K562 (cell line): Measurements from ENCODE around the gene PLAAT3. TPM values are rescaled to one million over a fixed set of nuclear protein-coding genes. Genes with fewer than 3 reads are reported as not detected.

Experiments
- CC2D1A ChIP-seq: fragments of 450-650 bp; IDR thresholded peaks from 2 replicates; pipeline ENCODE4 v1.6.1; 2017; ENCODE audit warnings: mild to moderate bottlenecking
- GABPB2 ChIP-seq: fragments of 250-450 bp; sonication (Bioruptor Pico); conservative IDR thresholded peaks from 2 replicates; pipeline ENCODE4 v1.5.1; 2021; ENCODE audit warnings: mild to moderate bottlenecking
- MAFG ChIP-seq: fragments of 450-650 bp; conservative IDR thresholded peaks from 2 replicates; pipeline ENCODE4 v1.6.1; 2016; ENCODE audit warnings: missing genetic modification characterization, missing compliant biosample characterization
- MECOM ChIP-seq: fragments of 250-450 bp; sonication (Bioruptor Pico); IDR thresholded peaks from 2 replicates; pipeline ENCODE4 v1.8.0; 2022; ENCODE audit warnings: inconsistent platforms
- NEUROD1 ChIP-seq: fragments of 150-350 bp; IDR thresholded peaks from 2 replicates; pipeline ENCODE4 v1.6.1; 2014; ENCODE audit warnings: borderline replicate concordance, low read length, low read depth; ENCODE audit not compliant: partially characterized antibody
- SNIP1 ChIP-seq: fragments of 450-650 bp; IDR thresholded peaks from 2 replicates; pipeline ENCODE4 v1.7.1; 2017; ENCODE audit warnings: low read depth, mild to moderate bottlenecking
- TEAD1 ChIP-seq, 2 experiments: fragments of 450-650 bp in 1 of 2; sonication (generic) in 1 of 2; formaldehyde crosslinking; IDR thresholded peaks; 2 replicates each; pipeline versions ENCODE4 v1.4.0 to v1.8.0; 2020 to 2022; ENCODE audit warnings: mild to moderate bottlenecking in 2 of 2, missing genetic modification reagents in 1 of 2
- ZNF668 ChIP-seq: fragments of 250-450 bp; sonication (Bioruptor Pico); IDR thresholded peaks from 2 replicates; pipeline ENCODE4 v1.8.0; 2022; ENCODE audit warnings: mild to moderate bottlenecking, inconsistent platforms
- polyA plus RNA-seq, 8 experiments: library from polyadenylated mRNA; depleted of rRNA in 4 of 8; stranded (reverse) in 5 of 8; unstranded in 3 of 8; fragments of >200 nt; fragmentation: Nextera tagmentation in 2 of 8; fragmentation: Illumina TruSeq in 1 of 8; extraction: Ambion mirVana in 2 of 8; extraction: Trizol in 1 of 8; gene quantifications; 2 replicates each; pipeline versions ENCODE4 v1.2.1 to v1.2.3, GENCODE V29; 2011 to 2014; ENCODE audit warnings: inconsistent platforms in 1 of 8, missing spikeins in 1 of 8
- total RNA-seq, 7 experiments: library from RNA; depleted of rRNA in 6 of 7; stranded (reverse); fragments of >200 nt in 6 of 7; fragmentation: Illumina TruSeq in 2 of 7; extraction: Trizol in 2 of 7; gene quantifications; 2 replicates each; pipeline versions ENCODE4 v1.2.1 to v1.2.3, GENCODE V29; 2011 to 2021; ENCODE audit warnings: low replicate concordance in 1 of 7
- TF ChIP-seq, protein P1 (sequence below), 2 experiments: fragments of 450-650 bp; IDR thresholded peaks; 2 replicates each; pipeline ENCODE4 v1.6.1; 2018; ENCODE audit warnings: mild to moderate bottlenecking in 2 of 2, low read depth in 1 of 2; ENCODE audit not compliant: partially characterized antibody in 2 of 2
- TF ChIP-seq, protein P2 (sequence below), 2 experiments: fragments of 450-650 bp in 1 of 2; sonication (generic) in 1 of 2; formaldehyde crosslinking in 1 of 2; IDR thresholded peaks in 1 of 2; conservative IDR thresholded peaks in 1 of 2; 2 replicates each; pipeline versions ENCODE4 v1.6.1 to v1.8.1; 2016 to 2023; ENCODE audit warnings: mild to moderate bottlenecking in 2 of 2, moderate library complexity in 2 of 2, inconsistent platforms in 1 of 2, missing genetic modification reagents in 1 of 2
- TF ChIP-seq, protein P3 (sequence below): fragments of 250-450 bp; sonication (Bioruptor Pico); IDR thresholded peaks from 2 replicates; pipeline ENCODE4 v1.8.0; 2021; ENCODE audit warnings: moderate library complexity, mild to moderate bottlenecking, inconsistent platforms
- TF ChIP-seq, protein P4 (sequence below): fragments of 450-650 bp; IDR thresholded peaks from 2 replicates; pipeline ENCODE4 v1.6.1; 2017; ENCODE audit warnings: antibody characterized with exemption, mild to moderate bottlenecking

The PLAAT3 gene
- total and polyA plus RNA-seq, 9 of the 15 experiments (the other 6 are each of a cell fraction or from before 2014, with no cell fraction given), result 0.80 to 2.7 (median 1.4) TPM

DNA sequence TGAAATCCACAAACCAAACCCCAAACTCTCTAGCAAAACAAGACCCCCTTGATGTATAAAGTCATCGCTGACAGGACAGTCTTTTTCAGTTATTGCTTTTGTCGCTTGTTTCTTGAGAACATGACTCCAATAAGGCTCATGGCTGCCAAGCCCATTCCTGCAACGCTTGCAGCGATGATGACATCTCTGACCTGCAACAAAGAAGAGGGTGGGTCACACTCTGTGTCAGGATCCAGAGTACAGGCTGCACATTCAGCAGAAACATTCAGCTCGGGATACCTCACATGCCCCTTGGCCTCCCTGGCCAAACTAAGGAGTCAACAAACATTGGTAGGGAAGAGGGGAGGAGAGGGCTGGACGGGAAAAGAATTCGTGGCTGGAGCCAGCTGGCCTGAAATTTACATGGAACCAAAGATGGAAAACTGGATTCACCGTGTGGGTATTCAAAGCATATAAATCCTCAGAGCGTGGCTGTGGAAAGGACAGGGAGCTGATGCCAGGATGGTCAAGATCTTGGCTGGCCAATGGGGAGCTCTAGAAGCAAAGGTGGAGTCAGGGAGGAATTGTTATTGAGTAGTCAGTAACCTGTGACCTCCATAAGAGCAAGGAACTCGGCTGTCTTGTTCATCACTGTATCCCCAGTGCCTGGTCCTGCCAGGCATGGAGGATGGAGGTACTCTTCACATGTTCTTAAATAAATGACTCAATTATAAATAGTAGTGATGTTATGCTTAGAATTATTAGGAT lies 39.2 kb downstream of the PLAAT3 start (continued):
- TF ChIP-seq, protein P1, sequence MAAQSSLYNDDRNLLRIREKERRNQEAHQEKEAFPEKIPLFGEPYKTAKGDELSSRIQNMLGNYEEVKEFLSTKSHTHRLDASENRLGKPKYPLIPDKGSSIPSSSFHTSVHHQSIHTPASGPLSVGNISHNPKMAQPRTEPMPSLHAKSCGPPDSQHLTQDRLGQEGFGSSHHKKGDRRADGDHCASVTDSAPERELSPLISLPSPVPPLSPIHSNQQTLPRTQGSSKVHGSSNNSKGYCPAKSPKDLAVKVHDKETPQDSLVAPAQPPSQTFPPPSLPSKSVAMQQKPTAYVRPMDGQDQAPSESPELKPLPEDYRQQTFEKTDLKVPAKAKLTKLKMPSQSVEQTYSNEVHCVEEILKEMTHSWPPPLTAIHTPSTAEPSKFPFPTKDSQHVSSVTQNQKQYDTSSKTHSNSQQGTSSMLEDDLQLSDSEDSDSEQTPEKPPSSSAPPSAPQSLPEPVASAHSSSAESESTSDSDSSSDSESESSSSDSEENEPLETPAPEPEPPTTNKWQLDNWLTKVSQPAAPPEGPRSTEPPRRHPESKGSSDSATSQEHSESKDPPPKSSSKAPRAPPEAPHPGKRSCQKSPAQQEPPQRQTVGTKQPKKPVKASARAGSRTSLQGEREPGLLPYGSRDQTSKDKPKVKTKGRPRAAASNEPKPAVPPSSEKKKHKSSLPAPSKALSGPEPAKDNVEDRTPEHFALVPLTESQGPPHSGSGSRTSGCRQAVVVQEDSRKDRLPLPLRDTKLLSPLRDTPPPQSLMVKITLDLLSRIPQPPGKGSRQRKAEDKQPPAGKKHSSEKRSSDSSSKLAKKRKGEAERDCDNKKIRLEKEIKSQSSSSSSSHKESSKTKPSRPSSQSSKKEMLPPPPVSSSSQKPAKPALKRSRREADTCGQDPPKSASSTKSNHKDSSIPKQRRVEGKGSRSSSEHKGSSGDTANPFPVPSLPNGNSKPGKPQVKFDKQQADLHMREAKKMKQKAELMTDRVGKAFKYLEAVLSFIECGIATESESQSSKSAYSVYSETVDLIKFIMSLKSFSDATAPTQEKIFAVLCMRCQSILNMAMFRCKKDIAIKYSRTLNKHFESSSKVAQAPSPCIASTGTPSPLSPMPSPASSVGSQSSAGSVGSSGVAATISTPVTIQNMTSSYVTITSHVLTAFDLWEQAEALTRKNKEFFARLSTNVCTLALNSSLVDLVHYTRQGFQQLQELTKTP (IDR thresholded peaks at IDR 0.05; ENCODE audit: low read depth in 1 of 2, partially characterized antibody in 2 of 2), result peak in 1 of 2 experiments; percentile 47
- 0 out of 2 replicates have a peak, but pooled peaks have one; percentile 4 for TF ChIP-seq CC2D1A
- no peak for TF ChIP-seq SNIP1
- peak; percentile 13; the same call in 1 of the 2 replicates for TF ChIP-seq MAFG (tag)
- TF ChIP-seq ZNF668 (CRISPR knock-in tag), result no peak
- TF ChIP-seq, protein P2, sequence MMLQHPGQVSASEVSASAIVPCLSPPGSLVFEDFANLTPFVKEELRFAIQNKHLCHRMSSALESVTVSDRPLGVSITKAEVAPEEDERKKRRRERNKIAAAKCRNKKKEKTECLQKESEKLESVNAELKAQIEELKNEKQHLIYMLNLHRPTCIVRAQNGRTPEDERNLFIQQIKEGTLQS (IDR thresholded peaks at IDR 0.05), result peak; percentile 74
- TF ChIP-seq, protein P2 (CRISPR knock-in tag; conservative IDR thresholded peaks at IDR 0.05), result 0 out of 2 replicates have a peak, but pooled peaks have one; percentile 42
- no peak for TF ChIP-seq GABPB2
- TF ChIP-seq TEAD1 (CRISPR knock-in tag; IDR thresholded peaks at IDR 0.05), result peak in 1 of 2 experiments; percentile 49; a peak in 1 of 4 replicates
- TF ChIP-seq, protein P3, sequence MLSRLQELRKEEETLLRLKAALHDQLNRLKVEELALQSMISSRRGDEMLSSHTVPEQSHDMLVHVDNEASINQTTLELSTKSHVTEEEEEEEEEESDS, result no peak
- TF ChIP-seq, protein P4, sequence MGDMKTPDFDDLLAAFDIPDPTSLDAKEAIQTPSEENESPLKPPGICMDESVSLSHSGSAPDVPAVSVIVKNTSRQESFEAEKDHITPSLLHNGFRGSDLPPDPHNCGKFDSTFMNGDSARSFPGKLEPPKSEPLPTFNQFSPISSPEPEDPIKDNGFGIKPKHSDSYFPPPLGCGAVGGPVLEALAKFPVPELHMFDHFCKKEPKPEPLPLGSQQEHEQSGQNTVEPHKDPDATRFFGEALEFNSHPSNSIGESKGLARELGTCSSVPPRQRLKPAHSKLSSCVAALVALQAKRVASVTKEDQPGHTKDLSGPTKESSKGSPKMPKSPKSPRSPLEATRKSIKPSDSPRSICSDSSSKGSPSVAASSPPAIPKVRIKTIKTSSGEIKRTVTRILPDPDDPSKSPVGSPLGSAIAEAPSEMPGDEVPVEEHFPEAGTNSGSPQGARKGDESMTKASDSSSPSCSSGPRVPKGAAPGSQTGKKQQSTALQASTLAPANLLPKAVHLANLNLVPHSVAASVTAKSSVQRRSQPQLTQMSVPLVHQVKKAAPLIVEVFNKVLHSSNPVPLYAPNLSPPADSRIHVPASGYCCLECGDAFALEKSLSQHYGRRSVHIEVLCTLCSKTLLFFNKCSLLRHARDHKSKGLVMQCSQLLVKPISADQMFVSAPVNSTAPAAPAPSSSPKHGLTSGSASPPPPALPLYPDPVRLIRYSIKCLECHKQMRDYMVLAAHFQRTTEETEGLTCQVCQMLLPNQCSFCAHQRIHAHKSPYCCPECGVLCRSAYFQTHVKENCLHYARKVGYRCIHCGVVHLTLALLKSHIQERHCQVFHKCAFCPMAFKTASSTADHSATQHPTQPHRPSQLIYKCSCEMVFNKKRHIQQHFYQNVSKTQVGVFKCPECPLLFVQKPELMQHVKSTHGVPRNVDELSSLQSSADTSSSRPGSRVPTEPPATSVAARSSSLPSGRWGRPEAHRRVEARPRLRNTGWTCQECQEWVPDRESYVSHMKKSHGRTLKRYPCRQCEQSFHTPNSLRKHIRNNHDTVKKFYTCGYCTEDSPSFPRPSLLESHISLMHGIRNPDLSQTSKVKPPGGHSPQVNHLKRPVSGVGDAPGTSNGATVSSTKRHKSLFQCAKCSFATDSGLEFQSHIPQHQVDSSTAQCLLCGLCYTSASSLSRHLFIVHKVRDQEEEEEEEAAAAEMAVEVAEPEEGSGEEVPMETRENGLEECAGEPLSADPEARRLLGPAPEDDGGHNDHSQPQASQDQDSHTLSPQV, result no peak
- TF ChIP-seq NEUROD1, result no peak
- peak; percentile 5; the same call in 1 of the 2 replicates for TF ChIP-seq MECOM (CRISPR knock-in tag)
